ENCODE data around the gene JAG1.
"Not testable (repeated sequence)": the region's sequence is repeated elsewhere in the genome, so short reads cannot be mapped to it uniquely, and the experiment has no call there.

The JAG1 gene

DNA sequence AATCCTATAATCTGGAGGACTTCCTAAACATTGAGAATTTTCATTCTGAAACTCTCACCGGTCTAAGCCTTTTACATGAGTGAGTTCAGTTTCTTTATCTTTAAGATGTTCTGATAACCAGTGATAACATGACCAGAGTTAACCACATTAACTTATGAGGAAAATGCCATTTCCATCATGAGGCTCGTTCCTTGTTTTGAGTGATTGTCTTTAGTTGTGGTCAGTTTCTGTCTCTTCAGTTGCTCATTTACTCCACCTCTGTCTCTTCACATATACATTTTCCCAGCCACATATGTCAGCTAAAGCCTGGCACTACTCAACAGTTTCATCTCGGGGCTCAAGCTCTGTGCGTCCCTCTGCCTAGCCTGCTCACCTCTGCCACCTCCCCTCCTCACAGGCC lies 70.4 kb downstream of the JAG1 start:
- DNase-seq (ENCODE audit: low spot score in 2 of 2) = no peak
- no peak for ATAC-seq (ENCODE audit: low read depth)
- Mint-ChIP-seq H3K9me3 (no peaks in the 10 kb centered on the region), H3K36me3 (peaks cover 29% of the 10 kb centered on the region), H3K27ac (peak overlapping the region; percentile 39), H3K4me1 (no peaks in the 10 kb centered on the region), H3K27me3 (no peaks in the 10 kb centered on the region), H3K4me3 (no peak overlapping the region)

- ATAC-seq (ENCODE audit: low read depth) (no peak), DNase-seq (ENCODE audit: low spot score in 2 of 2) (no peak)
- Mint-ChIP-seq H3K27me3 (no peaks in the 10 kb centered on the region), H3K4me1 (no peaks in the 10 kb centered on the region), H3K36me3 (peaks cover 30% of the 10 kb centered on the region), H3K4me3 (no peak overlapping the region), H3K27ac (no peak overlapping the region), H3K9me3 (no peaks in the 10 kb centered on the region)
These were observed 71.5 kb downstream of the JAG1 start for GRCh38 chr20:10602221-10602871.

GRCh38 chr20:10597637-10598036 lies 76.2 kb downstream of the JAG1 start:
- H3K4me3 Mint-ChIP-seq = no peak overlapping the region
- no peak for DNase-seq (ENCODE audit: low spot score in 2 of 2)
- no peak overlapping the region for H3K27ac Mint-ChIP-seq
- H3K9me3 Mint-ChIP-seq = no peaks in the 10 kb centered on the region
- peaks cover 21% of the 10 kb centered on the region for H3K36me3 Mint-ChIP-seq
- ATAC-seq (ENCODE audit: low read depth) = no peak
- H3K4me1 Mint-ChIP-seq = peaks cover 2% of the 10 kb centered on the region
- H3K27me3 Mint-ChIP-seq = no peaks in the 10 kb centered on the region

GRCh38 chr20:10596710-10597121 lies 77.1 kb downstream of the JAG1 start:
- DNase-seq (ENCODE audit: low spot score in 2 of 2) = no peak
- H3K4me1 Mint-ChIP-seq = peaks cover 2% of the 10 kb centered on the region
- no peak for ATAC-seq (ENCODE audit: low read depth)
- no peaks in the 10 kb centered on the region for H3K9me3 Mint-ChIP-seq
- H3K4me3 Mint-ChIP-seq = no peak overlapping the region
- no peaks in the 10 kb centered on the region for H3K27me3 Mint-ChIP-seq
- no peak overlapping the region for H3K27ac Mint-ChIP-seq
- H3K36me3 Mint-ChIP-seq = peaks cover 17% of the 10 kb centered on the region

DNA sequence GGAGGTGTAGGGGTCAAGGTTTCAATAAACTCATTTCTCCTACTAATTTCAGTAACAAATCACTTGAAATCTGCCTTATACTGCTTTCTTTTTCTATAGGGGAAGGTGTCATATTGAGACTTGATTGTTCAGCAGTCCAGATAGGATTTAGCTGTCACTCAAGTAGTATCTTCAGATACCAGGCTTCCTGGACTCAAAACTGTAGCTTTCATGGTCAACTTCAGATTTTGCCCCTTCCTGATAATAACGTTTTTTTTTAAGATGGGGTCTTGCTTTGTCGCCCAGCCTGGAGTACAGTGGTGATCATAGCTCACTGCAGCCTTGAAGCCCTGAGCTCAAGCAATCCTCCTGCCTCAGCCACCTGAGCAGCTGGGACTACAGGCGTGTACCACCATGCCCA lies 77.8 kb downstream of the JAG1 start:
- DNase-seq (ENCODE audit: low spot score in 2 of 2) (no peak), ATAC-seq (ENCODE audit: low read depth) (no peak)
- H3K9me3 Mint-ChIP-seq = no peaks in the 10 kb centered on the region
- no peak overlapping the region for H3K27ac Mint-ChIP-seq
- peaks cover 2% of the 10 kb centered on the region for H3K4me1 Mint-ChIP-seq
- H3K4me3 Mint-ChIP-seq = no peak overlapping the region
- H3K27me3 Mint-ChIP-seq = no peaks in the 10 kb centered on the region
- peaks cover 11% of the 10 kb centered on the region for H3K36me3 Mint-ChIP-seq

GRCh38 chr20:10595266-10595665 lies 78.5 kb downstream of the JAG1 start:
- Mint-ChIP-seq H3K27ac (no peak overlapping the region), H3K27me3 (no peaks in the 10 kb centered on the region), H3K4me3 (no peak overlapping the region), H3K4me1 (peaks cover 2% of the 10 kb centered on the region), H3K36me3 (peaks cover 10% of the 10 kb centered on the region), H3K9me3 (no peaks in the 10 kb centered on the region)
- DNase-seq (ENCODE audit: low spot score in 2 of 2) (no peak), ATAC-seq (ENCODE audit: low read depth) (no peak)

GRCh38 chr20:10594296-10594868 lies 79.4 kb downstream of the JAG1 start:
- ATAC-seq (ENCODE audit: low read depth) (no peak), DNase-seq (ENCODE audit: low spot score in 2 of 2) (no peak)
- Mint-ChIP-seq H3K27me3 (no peaks in the 10 kb centered on the region), H3K36me3 (peaks cover 8% of the 10 kb centered on the region), H3K4me1 (peaks cover 2% of the 10 kb centered on the region), H3K9me3 (no peaks in the 10 kb centered on the region), H3K4me3 (no peak overlapping the region), H3K27ac (no peak overlapping the region)

GRCh38 chr20:10591946-10592521 lies 81.8 kb downstream of the JAG1 start:
- Mint-ChIP-seq H3K27ac (no peak overlapping the region), H3K9me3 (peaks cover 2% of the 10 kb centered on the region), H3K36me3 (peaks cover 11% of the 10 kb centered on the region), H3K4me1 (peaks cover 2% of the 10 kb centered on the region), H3K27me3 (no peaks in the 10 kb centered on the region), H3K4me3 (no peak overlapping the region)
- no peak for DNase-seq (ENCODE audit: low spot score in 2 of 2)
- ATAC-seq (ENCODE audit: low read depth) = no peak

- H3K27me3 Mint-ChIP-seq = no peaks in the 10 kb centered on the region
- DNase-seq (ENCODE audit: low spot score in 2 of 2) = no peak
- no peak overlapping the region for H3K4me3 Mint-ChIP-seq
- H3K9me3 Mint-ChIP-seq = peaks cover 3% of the 10 kb centered on the region
- peaks cover 13% of the 10 kb centered on the region for H3K36me3 Mint-ChIP-seq
- no peak for ATAC-seq (ENCODE audit: low read depth)
- H3K4me1 Mint-ChIP-seq = peaks cover 2% of the 10 kb centered on the region
- no peak overlapping the region for H3K27ac Mint-ChIP-seq
These were observed 82.7 kb downstream of the JAG1 start for GRCh38 chr20:10590950-10591671.

DNA sequence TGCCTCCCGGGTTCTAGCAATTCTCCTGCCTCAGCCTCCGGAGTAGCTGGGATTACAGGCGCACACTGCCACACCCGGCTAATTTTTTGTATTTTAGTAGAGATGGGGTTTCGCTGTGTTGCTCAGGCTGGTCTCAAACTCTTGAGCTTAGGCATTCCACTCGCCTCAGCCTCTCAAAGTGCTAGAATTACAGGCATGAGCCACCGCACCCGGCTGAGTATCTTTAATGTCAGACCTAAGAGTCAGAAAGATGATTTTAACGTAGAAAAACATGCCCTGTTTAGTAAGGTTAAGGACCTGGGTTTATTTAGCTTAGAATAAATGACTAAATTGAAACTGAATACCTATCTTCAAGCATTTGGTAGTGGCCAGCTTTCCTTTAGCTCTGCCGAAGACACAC lies 83.4 kb downstream of the JAG1 start:
- peaks cover 16% of the 10 kb centered on the region for H3K36me3 Mint-ChIP-seq
- not testable (repeated sequence) for DNase-seq (ENCODE audit: low spot score in 2 of 2); H3K4me1 Mint-ChIP-seq; H3K9me3 Mint-ChIP-seq; H3K27me3 Mint-ChIP-seq; H3K4me3 Mint-ChIP-seq; ATAC-seq (ENCODE audit: low read depth); H3K27ac Mint-ChIP-seq
